Stimulated activated CD8-positive, alpha-beta memory T cell treated with anti-CD3 and anti-CD28 coated beads, Interleukin-2, amount 100 ng/mL, for 48 hours (primary cell): ENCODE measurements around the gene CAPG.
"Not testable (repeated sequence)": the region's sequence is repeated elsewhere in the genome, so short reads cannot be mapped to it uniquely, and the experiment has no call there.

Experiments
- DNase-seq, 2 donors: peaks; one replicate each; pipeline ENCODE4 v3.0.0-alpha.2; 2020; ENCODE audit warnings: low read depth in 2 of 2

The CAPG gene

GRCh38 chr2:85409845-85410583, at the start of gene CAPG:
CAPG (minus strand) TSS chr2:85410366; CDS start chr2:85402145, 8,221 bp downstream.
- peak; percentile 22 to 34 for DNase-seq

GRCh38 chr2:85459771-85460170, 49.6 kb upstream of the CAPG start:
- no peak for DNase-seq

GRCh38 chr2:85458601-85459563, 48.7 kb upstream of the CAPG start:
- DNase-seq: no peak

- no peak for DNase-seq
These were observed 47.7 kb upstream of the CAPG start for GRCh38 chr2:85457877-85458316.

- no peak for DNase-seq
These were observed 46.9 kb upstream of the CAPG start for GRCh38 chr2:85457043-85457442.

- DNase-seq: no peak
These were observed 45.5 kb upstream of the CAPG start for GRCh38 chr2:85455552-85456090.

GRCh38 chr2:85453571-85453970, 43.4 kb upstream of the CAPG start:
- DNase-seq: no peak

GRCh38 chr2:85452237-85452636, 42.1 kb upstream of the CAPG start:
- DNase-seq: no peak

- DNase-seq: no peak
These were observed 39.0 kb upstream of the CAPG start for GRCh38 chr2:85449214-85449588.

- DNase-seq: no peak
These were observed 38.5 kb upstream of the CAPG start for GRCh38 chr2:85448461-85449213.

- DNase-seq: no peak
These were observed 37.0 kb upstream of the CAPG start for GRCh38 chr2:85447222-85447585.

GRCh38 chr2:85446296-85447221, 36.4 kb upstream of the CAPG start:
- no peak for DNase-seq

- DNase-seq: no peak
These were observed 35.4 kb upstream of the CAPG start for GRCh38 chr2:85445316-85446295.

GRCh38 chr2:85444629-85445172, 34.5 kb upstream of the CAPG start:
- DNase-seq: no peak

GRCh38 chr2:85441864-85442263, 31.7 kb upstream of the CAPG start:
- DNase-seq: no peak

GRCh38 chr2:85440729-85441128, 30.6 kb upstream of the CAPG start:
- DNase-seq: no peak

- no peak for DNase-seq
These were observed 29.8 kb upstream of the CAPG start for GRCh38 chr2:85439986-85440385.

GRCh38 chr2:85439569-85439968, 29.4 kb upstream of the CAPG start:
- not testable (repeated sequence) for DNase-seq

GRCh38 chr2:85439025-85439472, 28.9 kb upstream of the CAPG start:
- no peak for DNase-seq
